ENCODE data around the gene ARG2. TPM values are rescaled to one million over a fixed set of nuclear protein-coding genes. Genes with fewer than 3 reads are reported as not detected.

Gene ARG2
- total and polyA plus RNA-seq, 10 of the 15 experiments (the other 5 are each of a cell fraction or from before 2014, with no cell fraction given) = 0.48 to 7.8 (median 1.1) TPM

DNA sequence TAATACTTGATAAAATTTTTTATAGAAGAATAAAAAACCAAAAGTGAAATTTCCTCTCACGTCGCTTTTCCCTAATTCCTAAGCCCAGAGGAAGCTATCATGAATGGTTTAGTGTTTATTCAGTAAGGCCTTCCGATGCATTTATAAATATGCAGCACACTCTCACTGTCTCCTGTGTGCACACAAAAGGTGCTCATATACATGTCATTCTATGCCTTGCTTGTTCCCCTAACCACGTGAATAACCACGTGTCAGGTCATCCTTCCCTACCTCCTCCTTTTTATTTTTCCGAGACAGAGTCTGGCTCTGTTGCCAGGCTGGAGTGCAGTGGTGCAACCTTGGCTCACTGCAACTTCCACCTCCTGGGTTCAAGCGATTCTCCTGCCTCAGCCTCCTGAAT is 49.3 kb upstream of the ARG2 start:
- ChIA-PET CTCF (interaction anchor here (0.8 to 27.6 kb wide), 29 partner anchors 9 to 1210 kb away, joined by 3 to 583 read pairs (median 8); partner anchors contain the start of genes PLEKHH1 and RDH12), SMC1A (ENCODE audit: uncharacterized antibody, unreplicated experiment) (interaction anchor here (1.1 to 6.1 kb wide), 18 partner anchors 8 to 150 kb away, joined by 3 to 185 read pairs (median 8); no protein-coding TSS in a partner anchor), POLR2A (interaction anchor here (0.6 kb wide), 1 partner anchor 134 kb away, joined by 3 read pairs; no protein-coding TSS in a partner anchor), RAD21 (ENCODE audit: unreplicated experiment) (interaction anchor here (0.6 to 5.8 kb wide), 14 partner anchors 15 to 210 kb away, joined by 3 to 176 read pairs (median 6); partner anchors contain the start of genes ATP6V1D and EIF2S1)
- ATAC-seq (no peak), FAIRE-seq (no peak), DNase-seq (ENCODE audit: low read depth, low spot score) (no peak)
- Histone ChIP-seq H3K4me2 (ENCODE audit: control insufficient read depth, insufficient read depth) (no peak overlapping the region), H3K36me3 (ENCODE audit: control insufficient read depth in 2 of 2, insufficient read depth in 2 of 2, low read length in 1 of 2) (no peaks in the 10 kb centered on the region), H3K9me3 (replicated peaks; ENCODE audit: control insufficient read depth, insufficient read depth, low read length) (no peaks in the 10 kb centered on the region), H3K79me2 (ENCODE audit: control insufficient read depth, insufficient read depth, low read length) (no peaks in the 10 kb centered on the region), H3K27ac (ENCODE audit: control insufficient read depth, insufficient read depth) (no peak overlapping the region), H3K9ac (ENCODE audit: control insufficient read depth, insufficient read depth, low read length) (no peak overlapping the region), H2AFZ (ENCODE audit: control insufficient read depth, low read depth, low read length) (no peak overlapping the region), H3K27me3 (replicated peaks in 1 of 2; ENCODE audit: control insufficient read depth in 2 of 2, insufficient read depth in 2 of 2, low read length in 1 of 2) (no peaks in the 10 kb centered on the region), H3K4me3 (no peak overlapping the region), H4K20me1 (ENCODE audit: control insufficient read depth, insufficient read depth) (no peaks in the 10 kb centered on the region), H3K4me1 (ENCODE audit: control insufficient read depth, insufficient read depth, low read length) (no peaks in the 10 kb centered on the region)
- intact Hi-C loops (cut with micrococcal nuclease; ENCODE audit: unreplicated experiment) (no loop called here), in situ Hi-C loops (cut with MboI) (no loop called here)
- no TSS peak for BruUV-seq (replicated peaks)
- 40% methylated on average over 7 of the region's 7 CpGs for WGBS (ENCODE audit: insufficient coverage, insufficient replicate concordance, low lambda C conversion rate, missing lambda C conversion rate)
- TF ChIP-seq CREB1 (IDR thresholded peaks at IDR 0.05; ENCODE audit: low read depth) = no peak
- no peak for TF ChIP-seq GATAD2B (conservative IDR thresholded peaks at IDR 0.05; ENCODE audit: low read depth)
- TF ChIP-seq POLR2AphosphoS2 (IDR thresholded peaks at IDR 0.05; ENCODE audit: low read depth, low read length) = no peak
- no peak for TF ChIP-seq KAT2A (conservative IDR thresholded peaks at IDR 0.05; ENCODE audit: control insufficient read depth, low read depth, low read length)
- TF ChIP-seq IRF4 (IDR thresholded peaks at IDR 0.05; ENCODE audit: low read depth, low read length) = no peak
- TF ChIP-seq ZSCAN29 (IDR thresholded peaks at IDR 0.05) = no peak
- TF ChIP-seq BCL11A (IDR thresholded peaks at IDR 0.05; ENCODE audit: low read depth, low read length) = no peak
- TF ChIP-seq, protein P1, sequence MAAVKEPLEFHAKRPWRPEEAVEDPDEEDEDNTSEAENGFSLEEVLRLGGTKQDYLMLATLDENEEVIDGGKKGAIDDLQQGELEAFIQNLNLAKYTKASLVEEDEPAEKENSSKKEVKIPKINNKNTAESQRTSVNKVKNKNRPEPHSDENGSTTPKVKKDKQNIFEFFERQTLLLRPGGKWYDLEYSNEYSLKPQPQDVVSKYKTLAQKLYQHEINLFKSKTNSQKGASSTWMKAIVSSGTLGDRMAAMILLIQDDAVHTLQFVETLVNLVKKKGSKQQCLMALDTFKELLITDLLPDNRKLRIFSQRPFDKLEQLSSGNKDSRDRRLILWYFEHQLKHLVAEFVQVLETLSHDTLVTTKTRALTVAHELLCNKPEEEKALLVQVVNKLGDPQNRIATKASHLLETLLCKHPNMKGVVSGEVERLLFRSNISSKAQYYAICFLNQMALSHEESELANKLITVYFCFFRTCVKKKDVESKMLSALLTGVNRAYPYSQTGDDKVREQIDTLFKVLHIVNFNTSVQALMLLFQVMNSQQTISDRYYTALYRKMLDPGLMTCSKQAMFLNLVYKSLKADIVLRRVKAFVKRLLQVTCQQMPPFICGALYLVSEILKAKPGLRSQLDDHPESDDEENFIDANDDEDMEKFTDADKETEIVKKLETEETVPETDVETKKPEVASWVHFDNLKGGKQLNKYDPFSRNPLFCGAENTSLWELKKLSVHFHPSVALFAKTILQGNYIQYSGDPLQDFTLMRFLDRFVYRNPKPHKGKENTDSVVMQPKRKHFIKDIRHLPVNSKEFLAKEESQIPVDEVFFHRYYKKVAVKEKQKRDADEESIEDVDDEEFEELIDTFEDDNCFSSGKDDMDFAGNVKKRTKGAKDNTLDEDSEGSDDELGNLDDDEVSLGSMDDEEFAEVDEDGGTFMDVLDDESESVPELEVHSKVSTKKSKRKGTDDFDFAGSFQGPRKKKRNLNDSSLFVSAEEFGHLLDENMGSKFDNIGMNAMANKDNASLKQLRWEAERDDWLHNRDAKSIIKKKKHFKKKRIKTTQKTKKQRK (IDR thresholded peaks at IDR 0.05; ENCODE audit: low read depth, low read length) = no peak
- no peak for TF ChIP-seq SUZ12 (IDR thresholded peaks at IDR 0.05; ENCODE audit: unreplicated experiment)
- no peak for TF ChIP-seq RAD21 (IDR thresholded peaks at IDR 0.05; ENCODE audit: insufficient read depth, low read depth, low read length)
- no peak for TF ChIP-seq ZBED1 (IDR thresholded peaks at IDR 0.05; ENCODE audit: borderline replicate concordance)
- TF ChIP-seq, protein P2, sequence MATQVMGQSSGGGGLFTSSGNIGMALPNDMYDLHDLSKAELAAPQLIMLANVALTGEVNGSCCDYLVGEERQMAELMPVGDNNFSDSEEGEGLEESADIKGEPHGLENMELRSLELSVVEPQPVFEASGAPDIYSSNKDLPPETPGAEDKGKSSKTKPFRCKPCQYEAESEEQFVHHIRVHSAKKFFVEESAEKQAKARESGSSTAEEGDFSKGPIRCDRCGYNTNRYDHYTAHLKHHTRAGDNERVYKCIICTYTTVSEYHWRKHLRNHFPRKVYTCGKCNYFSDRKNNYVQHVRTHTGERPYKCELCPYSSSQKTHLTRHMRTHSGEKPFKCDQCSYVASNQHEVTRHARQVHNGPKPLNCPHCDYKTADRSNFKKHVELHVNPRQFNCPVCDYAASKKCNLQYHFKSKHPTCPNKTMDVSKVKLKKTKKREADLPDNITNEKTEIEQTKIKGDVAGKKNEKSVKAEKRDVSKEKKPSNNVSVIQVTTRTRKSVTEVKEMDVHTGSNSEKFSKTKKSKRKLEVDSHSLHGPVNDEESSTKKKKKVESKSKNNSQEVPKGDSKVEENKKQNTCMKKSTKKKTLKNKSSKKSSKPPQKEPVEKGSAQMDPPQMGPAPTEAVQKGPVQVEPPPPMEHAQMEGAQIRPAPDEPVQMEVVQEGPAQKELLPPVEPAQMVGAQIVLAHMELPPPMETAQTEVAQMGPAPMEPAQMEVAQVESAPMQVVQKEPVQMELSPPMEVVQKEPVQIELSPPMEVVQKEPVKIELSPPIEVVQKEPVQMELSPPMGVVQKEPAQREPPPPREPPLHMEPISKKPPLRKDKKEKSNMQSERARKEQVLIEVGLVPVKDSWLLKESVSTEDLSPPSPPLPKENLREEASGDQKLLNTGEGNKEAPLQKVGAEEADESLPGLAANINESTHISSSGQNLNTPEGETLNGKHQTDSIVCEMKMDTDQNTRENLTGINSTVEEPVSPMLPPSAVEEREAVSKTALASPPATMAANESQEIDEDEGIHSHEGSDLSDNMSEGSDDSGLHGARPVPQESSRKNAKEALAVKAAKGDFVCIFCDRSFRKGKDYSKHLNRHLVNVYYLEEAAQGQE (IDR thresholded peaks at IDR 0.05; ENCODE audit: low read depth, low read length) = no peak
- no peak for TF ChIP-seq HDGF (IDR thresholded peaks at IDR 0.05)
- no peak for TF ChIP-seq EP300 (IDR thresholded peaks at IDR 0.05; ENCODE audit: borderline replicate concordance in 1 of 2, control insufficient read depth in 1 of 2, low read depth in 2 of 2, low read length in 2 of 2)
- TF ChIP-seq POLR2A (IDR thresholded peaks at IDR 0.05; ENCODE audit: low read depth, low read length) = no peak
- TF ChIP-seq IKZF2 (IDR thresholded peaks at IDR 0.05) = no peak
